NCI-H2081 (cell line): ENCODE results near the gene TOGARAM2.
A peak's percentile ranks its signal among the peaks of the same experiment; 100 is the strongest.

Experiments
- DNase-seq, 2 experiments: peaks; one replicate each; lab custom pipeline; 2025; lab: John Stamatoyannopoulos, UW

TOGARAM2 gene

DNA sequence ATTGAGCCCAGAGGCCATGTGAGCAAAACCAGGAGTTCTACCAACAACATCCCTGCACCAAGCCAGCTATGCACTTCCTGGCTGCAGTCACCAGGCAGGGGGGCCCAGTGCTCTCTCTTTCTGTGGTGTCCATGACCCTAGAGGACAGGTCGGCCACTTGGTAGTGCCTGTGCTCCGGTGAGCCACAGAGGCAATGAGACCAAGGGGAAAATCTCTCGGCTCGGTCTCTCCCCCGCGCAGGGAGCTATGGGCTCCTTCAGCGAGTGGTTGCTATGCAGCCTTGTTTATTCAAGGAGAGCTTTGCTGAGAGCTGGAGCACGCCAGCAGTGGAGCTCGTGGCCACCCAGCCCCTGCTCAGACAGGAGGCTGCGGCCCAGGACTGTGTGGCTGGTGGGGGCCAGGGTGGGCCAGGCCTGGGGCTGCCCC, at the start of gene TOGARAM2:
Gene TOGARAM2, plus strand, starts transcription at position 283 of the 426 bp plus-strand sequence. CDS start 13,537 bp downstream, outside the sequence.
- DNase-seq, result peak in 1 of 2 experiments; percentile 34

DNA sequence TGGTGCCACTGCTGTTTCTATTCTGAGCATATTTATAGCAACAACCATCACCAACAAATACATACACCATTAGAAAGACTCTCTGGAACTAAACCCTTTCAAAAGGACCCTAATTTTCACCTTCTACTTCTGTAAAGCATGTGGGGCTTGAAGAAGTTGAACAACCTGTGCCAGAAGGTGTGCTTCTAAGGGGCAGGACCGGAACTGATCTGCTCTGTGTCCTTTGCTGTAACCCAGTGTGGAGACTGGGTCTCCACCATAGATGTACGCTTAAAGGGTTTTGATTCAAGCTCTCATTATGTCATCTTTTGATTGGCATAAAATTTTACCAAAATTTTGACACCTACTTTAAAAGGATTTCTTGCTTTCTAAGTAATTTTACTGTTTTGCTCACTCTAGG, 46.3 kb upstream of the TOGARAM2 start:
- DNase-seq, result no peak

DNA sequence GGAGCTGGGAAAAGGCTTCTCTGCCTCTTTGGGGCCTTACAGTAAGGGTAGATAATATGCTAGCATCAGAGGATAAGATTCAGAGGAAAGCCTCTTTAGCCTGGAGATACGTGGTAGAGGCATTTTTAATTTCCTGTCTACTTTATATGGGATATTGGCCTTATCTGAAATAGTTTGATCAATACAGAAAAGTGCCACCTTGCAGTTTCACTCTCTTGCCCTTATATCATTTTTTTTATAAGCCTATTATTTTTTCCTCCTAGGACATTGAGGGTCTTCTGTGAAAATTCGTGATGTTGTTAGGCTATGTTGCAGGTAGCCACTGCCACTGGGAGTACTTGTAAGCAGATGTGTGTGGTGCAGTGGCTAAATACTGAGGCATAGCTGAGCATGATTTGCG, 40.1 kb upstream of the TOGARAM2 start:
- DNase-seq, result no peak

DNA sequence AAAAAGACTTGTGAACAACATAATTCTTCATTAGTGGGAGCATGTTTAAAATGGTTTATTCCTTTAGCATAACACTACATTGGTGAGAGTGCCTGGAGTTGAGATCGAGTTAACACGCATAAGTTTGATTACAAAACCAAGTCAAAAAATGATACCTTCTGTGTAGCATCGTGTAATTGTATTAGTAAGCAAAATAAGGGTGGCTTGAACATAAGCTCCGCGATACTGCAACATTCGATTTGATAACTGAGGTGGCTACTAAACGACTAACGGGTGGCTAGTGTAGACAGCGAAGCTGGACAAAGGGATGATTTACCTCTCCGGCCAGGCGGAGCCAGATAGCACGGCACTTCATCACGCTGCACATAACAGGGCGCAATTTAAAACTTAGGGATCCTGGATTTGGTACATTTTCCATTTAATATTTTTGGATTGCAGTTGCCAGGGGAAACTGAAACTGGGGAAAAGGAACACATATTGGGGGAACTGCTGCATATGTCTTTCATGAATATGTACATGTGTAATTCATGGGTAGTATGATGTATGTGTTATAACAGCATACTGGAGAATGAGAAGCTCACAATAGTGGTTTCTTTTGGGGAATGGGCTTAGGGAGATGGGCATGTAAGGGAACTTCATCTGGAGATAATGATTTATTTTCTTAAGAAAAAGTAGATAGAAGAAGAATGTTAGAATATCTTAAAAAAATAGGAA, 36.4 kb upstream of the TOGARAM2 start:
- no peak for DNase-seq

DNA sequence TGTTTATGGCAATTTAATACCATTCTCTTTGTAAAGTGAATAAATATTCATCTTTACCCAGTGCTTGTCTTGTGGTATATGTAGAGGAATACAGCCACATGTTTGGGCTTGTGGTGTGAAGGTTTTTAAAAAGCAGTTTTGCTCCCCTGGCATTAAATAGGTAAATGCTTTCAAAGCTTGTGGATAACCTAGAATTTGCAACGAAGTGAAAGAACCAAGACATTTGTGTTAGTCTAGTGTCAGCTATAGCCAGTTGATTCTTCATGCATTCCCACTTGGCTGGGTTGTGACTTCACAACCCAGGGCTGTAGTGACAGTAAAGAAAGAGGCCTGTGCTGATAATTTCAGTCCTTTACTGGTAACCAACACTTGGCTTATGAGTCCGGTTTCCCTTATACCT, 32.9 kb upstream of the TOGARAM2 start:
- no peak for DNase-seq

DNA sequence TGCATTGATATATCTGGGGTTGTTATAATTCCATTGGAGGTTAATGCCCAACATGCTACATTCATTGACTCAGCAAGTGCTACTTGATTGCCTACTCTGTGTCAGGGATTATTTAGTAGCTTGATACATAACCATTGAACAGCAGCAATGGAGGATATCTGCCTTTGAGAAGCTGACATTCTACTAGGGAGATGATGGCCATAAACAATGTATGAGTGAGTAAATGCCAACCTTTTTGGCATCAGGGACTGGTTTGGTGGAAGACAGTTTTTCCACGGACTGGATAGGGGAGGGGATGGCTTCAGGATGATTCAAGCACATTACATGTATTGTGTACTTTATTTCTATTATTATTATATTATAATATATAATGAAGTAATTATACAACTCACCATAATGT, 31.9 kb upstream of the TOGARAM2 start:
- no peak for DNase-seq

DNA sequence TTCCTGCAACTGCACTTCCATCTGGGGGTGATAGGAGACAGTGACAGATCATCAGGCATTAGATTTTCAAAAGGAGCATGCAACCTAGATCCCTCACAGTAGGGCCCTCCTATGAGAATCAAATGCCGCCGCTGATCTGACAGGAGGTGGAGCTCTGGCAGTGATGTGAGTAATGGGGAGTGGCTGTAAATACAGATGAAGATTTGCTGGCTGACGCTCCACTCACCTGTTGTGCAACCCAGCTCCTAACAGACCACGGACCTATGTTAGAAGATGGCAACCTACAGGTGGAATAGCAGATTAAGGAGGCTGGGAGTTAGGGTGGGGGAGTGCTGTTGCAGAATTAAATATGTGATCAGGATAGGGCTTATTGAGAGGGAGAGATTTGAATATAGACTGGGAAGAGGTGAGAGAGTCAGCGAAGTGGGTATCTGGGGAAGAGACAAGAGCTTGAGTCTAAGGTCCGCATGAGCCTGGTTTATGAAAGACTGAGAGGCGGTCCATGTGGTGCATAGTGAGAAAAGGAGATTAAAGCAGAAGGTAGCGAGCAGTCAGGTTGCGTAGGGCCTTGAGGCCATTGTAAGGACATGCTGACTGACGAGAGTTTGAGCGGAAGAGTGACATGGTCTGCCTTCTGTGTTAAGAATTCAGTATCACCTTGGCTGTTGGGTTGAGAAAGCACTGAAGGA, 31.3 kb upstream of the TOGARAM2 start:
- no peak for DNase-seq

DNA sequence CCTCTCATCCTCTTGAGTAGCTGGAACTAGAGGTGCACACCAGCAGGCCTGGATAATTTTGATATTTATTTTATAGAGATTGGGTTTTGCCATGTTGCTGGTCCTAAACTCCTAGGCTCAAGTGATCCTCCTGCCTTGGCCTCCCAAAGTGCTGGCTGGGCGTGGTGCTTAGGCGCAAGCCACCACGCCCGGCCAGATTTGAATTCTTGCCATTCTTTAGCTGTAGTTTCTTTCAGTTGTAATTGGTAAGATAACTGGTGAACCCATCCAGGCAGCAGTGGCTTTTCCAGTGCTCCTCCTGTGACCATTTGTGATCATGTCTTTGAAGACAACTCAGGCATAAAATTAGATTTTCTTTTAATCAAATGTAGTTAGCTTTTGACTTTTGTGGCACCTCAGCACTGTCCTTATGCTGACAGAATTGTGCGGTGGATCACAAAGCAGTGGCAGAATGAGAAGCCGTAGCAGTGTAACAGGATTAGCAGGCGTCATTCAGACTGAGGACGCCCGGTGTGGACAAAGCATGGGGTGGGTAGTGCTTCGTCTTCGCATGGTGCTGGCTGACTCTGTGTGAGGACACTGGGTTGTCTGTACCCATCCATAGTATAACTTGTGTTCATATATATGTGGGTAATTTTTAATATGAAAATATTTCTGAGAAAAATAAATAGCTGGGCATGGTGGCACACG, 30.0 kb upstream of the TOGARAM2 start:
- DNase-seq, result no peak

DNA sequence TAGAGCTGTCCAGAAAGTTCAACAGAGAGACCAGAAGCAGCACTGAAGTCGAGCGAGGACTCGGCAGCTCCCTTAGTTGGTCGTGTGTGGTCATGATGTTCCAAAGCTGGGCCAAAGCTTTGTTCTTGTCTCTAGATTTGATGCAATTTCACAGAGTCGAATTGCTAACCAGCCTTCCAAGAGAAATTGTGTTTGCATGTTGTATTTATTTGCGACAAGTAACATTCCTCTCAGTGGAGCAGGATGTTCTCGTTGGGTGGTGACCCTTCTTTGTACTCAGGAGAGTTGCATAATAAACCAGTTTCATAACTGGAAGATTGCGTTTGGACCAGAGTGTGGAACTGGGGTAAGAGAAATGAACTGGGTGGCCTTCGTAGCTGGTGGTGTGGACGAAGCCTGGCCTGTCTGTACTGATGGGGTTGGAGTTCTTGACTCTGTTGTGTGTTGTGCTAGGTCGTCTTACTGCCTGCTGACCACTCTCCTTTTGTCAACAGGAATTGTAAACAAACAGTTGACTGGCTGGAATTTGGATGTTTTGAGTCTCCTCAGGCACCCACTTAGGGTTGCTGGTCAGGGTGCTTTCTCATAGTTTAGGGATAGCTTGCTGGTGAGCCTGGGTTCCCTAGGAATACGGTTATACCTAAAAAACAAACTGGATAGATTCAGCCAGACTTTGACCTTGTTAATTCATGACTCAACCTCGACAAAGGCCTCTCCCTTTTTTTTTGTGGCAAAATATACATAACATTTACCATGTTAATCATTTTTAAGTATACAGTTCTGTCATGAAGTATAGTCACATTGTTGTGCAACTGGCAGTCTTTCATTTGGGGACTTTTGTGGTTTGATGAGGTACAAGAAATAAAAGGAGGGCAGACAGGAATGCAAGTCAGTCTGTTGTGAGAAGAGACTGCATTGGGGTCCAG, 28.9 kb upstream of the TOGARAM2 start:
- no peak for DNase-seq

DNA sequence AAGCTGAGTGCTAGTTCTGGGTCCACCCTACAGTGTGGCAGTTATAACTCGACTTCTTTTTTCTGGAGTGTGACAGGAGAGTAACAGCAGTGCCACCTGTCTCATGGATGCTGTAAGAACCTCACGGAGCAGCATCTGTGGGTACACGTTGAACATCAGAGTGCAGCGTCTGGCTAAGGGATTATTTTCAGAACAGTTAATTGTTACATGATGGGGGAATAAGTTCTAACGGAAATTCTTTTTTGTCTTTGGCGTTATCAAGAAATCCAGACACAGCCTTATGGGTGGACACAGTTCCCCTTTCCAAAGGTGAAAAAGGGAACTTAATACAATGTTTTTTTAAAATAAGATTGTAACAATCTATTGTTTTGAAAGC, 28.3 kb upstream of the TOGARAM2 start:
- no peak for DNase-seq

DNA sequence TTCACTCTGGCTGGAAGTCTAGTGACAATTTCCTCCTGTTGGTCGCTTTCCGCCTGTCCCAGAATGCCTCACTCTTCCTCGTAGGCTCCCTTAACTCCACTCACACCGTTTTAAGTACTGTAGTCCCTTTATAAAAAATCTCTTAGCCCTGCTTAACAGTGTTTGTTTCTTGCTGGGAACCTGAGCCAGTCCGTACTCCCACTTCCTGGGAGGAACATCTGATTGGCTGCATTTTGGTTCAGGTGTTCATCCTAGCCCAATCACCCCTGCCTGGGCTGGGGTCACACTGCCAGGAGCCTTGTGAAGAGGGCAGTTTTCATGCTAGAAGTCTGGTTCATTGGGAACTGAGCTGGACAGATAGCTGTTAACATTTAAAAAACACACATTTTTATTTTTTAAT, 25.6 kb upstream of the TOGARAM2 start:
- DNase-seq, result no peak

DNA sequence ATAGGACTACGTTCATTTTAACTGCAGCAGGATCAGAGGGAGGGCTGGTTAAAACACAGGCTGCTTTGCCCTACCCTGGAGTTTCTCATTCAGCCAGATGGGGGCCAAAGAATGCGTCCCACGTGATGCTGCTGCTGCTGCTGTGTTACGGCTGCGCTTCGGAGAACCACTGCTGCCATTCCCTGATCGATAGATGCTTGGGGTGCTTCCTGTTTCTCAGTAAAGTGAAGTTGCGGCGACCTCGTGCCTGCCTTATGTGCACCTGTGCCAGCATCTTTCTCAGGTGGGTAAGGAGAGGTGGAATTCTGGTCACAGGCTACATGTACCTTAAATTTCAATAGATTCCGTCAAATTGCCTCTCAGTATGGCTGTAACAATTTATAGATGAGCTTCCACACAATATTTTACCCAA, 24.7 kb upstream of the TOGARAM2 start:
- no peak for DNase-seq

DNA sequence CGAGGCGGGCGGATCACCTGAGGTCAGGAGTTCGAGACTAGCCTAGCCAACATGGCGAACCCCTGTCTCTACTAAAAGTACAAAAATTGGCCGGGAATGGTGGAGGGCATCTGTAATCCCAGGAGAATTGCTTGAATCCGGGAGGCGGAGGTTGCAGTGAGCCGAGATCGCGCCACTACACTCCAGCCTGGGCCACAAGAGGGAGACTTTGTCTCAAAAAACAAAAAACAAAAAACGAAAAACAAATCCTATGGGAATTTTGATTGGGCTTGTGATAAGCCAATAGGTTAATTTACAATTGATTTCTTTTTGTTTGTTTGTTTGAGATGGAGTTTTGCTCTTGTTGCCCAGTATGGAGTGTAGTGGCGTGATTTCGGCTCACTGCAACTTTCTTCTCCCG, 24.2 kb upstream of the TOGARAM2 start:
- no peak for DNase-seq

DNA sequence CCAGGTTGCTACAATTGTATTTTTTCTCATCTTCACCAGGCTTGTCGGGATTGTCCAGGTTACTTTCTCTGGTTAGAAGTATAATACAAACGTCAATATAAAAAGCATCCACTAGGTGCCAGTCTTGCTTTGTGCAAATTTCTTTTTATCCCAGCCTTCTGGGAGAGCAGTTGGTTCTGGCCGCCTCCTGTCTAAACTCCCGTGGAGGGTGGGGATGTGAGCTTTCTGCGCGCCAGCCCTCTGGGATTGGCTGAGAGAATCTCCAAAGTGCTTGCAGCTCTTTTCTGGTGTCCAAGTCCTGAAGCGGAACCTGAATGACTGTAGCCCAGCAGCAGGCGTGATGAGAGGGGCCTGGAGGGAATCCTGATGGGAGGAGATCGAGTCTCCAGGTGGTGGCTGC, 22.4 kb upstream of the TOGARAM2 start:
- DNase-seq, result peak; percentile 71 to 83

DNA sequence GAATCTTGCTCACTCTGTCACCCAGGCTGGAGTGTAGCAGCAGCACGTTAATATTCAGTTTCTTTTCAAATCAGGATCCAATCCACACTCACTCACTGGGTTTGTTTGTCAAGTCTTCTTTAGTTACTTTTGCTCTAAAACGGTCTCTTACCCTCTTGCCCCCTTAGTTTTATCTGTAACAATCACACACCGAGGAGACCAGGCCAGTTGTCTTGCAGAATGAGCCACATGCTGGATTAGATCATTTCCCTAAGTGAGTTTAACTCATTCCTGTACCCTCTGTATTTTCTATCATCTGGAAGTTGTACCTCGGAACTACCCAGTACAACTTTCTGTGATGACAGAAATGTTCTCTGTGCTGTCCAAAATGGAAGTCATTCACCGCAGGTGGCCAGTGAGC, 20.7 kb upstream of the TOGARAM2 start:
- DNase-seq, result no peak

DNA sequence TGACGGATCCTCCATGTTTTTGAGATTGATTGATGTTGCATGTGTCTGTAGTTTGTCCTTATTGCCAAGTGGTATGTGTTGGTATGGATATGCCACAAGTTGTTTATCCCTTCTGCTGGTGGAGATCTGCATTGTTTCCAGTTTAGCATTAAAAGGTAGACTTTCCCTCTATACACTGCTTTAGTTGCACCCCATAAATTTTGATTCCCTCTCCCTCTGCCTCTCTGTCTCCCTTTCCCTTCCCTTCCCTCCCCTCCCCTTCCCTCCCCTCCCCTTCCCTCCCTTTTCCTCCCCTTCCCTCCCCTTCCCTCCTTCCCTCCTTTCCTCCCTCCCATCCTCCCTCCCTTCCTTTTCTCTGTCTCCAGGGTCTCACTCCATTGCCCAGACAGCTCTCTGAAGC, 18.6 kb upstream of the TOGARAM2 start:
- no peak for DNase-seq

DNA sequence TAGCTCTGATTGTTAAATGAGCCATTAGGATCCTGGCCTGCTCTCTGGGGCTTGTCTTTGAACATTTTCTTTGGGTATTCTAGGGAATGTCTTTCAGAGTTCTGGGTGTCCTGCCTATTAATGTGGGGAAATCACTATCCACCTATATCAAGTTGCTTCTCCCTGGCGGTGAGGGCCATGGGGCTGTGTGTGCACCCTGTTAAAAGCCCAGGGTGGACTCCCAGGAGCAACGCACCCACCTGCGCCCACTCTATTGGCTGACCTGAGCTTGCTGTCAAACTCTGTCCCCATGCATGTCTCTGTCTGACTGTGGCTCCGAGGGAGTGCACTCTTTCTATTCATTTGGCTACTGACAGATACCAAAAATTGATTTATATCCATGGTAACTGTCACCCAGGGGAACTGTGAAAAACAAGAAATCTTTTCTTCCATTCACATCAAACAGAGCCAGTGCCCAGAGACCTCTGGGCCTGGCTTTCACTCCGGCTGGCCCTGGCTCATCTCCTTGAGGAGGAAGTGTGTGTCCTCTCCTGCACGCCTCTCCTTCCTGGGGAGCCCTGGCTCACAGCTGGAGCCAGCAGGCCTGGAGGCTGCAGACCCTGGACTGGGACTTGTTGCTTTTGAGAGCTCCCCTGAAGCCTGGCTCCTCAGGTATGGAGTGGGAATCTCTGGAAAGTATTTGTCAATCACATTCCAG, 10.5 kb upstream of the TOGARAM2 start:
- no peak for DNase-seq

DNA sequence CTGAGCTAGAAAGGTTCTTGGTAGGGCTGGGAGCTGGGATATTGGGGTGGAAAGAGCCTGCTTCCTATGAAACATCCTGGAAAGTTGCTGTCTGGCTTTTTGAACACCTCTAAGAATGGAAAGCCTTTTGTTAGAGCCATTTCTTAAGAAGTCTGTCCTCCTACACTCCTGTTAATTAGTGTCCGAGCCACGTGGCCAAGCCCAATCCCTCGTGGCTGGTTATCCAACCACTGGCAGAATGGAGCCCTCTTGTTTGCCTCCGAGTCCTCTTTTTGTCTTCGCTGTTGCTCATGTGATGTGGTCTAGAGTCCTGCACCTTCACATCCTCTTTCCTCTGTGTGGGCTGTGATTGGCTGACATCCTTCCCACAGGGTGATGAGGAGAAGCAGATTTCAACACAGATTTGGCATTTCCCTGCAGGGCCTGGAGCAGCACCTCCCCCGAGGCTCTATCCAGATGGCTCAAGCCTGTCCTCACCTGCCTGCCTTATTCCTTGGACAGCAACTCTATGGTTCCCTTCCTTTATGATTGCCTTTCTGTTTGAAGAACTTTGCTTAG, 8.2 kb upstream of the TOGARAM2 start:
- no peak for DNase-seq

DNA sequence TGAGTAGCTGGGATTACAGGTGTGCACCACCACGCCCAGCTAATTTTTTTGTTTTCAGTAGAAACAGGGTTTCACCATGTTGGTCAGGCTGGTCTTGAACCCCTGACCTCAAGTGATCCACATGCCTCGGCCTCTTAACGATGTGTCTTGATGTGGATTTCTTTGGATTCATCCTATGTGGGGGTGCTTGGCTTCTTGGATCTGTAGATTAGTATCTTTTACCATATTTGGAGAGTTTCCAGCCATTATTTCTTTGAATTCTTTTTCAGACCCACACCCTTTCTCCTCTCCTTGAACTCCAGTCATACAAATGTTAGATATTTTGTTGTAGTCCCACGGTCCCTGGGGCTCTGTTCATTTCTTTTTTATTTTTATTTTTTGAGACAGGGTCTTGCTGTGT, 6.8 kb upstream of the TOGARAM2 start:
- DNase-seq, result no peak

DNA sequence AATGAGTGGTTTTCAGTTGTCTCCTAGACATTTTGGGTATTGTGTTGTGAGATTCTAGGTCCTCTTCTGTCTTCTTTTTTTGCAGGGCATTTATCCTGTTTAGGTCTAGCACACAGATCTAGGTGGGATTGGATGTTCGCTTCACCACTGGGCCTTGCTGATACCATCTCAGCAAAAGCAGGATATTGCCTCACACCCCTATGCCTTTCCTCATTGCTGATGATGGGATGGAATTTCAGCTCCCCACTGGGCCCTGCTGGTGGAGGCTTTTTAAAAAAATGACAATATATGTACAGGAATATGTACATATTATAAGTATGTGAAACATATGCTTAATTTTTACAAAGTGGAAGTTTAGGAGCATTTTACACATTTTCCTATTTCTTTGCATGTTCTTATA, 5.4 kb upstream of the TOGARAM2 start:
- DNase-seq, result no peak

DNA sequence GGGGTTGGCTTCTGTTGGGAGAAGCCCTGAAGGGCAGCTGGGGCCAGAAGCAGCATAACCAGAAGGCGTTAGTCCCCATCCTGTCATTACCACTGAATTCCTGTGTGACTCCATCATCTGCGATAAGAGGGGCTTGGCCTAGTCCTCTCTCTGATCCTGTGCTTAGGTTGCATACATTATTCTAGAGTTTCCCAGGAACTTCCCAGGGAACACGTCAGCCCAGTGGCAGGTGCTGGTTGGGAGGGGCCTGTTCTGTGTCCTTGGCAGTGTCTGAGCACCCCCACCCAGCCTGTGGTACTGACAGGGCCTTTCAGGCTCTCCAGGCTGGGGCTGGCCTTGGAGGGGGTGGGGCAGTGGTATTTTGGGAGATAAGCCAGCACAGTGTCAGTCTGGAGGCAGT, 4.5 kb upstream of the TOGARAM2 start:
- DNase-seq, result no peak
